NCI-H2107 (cell line): ENCODE data around the gene EXOC4.

Source experiments
- DNase-seq: peaks from one replicate; lab custom pipeline; 2025; lab: John Stamatoyannopoulos, UW

Gene EXOC4

DNA sequence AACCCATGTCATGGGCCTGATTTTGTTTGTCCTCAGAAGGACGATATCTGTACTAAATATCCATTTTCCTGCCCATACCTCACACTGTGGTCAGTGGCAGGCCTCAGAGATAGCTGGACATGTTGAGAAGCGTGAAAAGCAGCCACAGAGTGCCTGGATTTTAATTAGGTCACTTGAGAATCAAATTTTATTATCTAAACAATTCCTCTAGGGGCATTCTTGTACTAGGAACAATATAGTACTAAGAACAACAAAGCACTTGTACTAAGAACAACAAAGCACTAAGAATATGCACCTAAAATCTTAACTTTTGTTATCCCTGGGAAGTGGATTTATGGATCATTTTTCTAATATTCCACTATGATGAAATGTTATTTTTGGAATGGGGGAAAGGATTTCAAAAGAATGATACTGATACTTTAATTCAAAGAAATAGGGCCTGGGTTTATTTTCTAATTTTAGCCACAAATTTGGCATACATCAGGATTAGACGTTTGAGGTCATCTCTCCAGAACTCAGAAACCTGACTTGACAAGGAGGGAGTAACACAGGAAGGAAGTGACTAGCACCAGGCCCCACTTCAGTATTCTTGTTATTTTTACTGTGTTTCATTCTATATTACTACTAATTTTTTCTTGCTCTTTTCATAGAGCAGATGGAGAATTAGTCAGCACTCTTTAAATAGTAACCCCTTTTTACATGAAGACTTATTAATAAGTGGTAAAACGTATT is 112.2 kb downstream of the EXOC4 start:
- DNase-seq: no peak

DNA sequence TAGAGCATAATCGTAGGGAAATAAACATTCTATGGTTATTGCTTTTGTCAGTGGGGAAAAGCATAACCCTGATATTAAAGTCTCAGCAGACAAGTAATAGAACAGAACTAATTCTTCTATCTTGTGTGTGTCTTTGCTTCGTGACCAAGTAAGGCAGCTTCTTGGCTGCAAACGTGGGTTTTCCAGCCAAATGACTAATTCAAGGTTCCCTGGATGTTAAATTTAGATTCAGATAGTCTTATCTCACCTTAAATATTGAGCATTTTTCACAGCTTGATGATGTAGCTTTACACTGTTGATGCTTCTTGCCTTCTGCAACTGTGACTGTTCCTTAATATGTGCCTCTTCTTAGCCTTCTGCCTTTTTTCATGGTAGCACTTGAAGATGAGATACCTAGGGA is 113.0 kb downstream of the EXOC4 start:
- no peak for DNase-seq

DNA sequence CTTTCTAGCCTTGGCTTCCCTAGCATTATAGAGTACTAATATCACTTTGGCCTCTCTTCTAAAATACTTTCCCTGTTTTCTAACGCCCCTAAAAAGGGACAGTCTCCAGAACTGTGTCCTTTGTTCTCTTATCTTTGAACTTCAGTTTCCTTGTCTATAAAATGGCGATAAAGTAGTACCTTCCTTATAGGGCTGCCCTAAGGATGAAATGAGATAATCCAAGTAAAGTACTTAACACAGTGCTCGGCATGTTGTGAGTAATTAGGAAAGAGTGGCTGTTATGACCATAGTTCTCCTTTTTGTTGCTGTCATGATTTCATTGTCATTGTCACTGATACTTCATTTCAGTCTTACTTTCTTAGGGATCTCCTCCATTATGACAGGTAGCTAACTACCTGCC is 114.7 kb downstream of the EXOC4 start:
- no peak for DNase-seq

DNA sequence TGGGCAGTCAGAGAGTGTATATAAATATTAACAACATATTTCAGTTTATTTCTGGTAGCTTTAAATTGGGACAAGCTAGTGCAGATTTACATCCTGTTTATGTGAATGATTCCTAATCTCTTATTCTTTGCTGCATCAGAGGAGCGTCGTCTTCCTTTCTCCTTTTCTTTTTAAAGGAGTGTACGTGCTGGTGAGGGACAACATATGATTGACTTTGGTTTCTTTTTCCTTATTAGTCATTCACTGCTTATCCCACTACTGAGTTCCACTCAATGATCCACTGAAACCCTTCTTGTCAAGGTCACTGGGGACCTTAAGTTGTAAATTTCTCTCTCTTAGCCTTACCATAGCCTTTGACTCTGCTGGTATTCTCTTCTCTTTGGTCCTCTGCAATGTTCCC is 116.3 kb downstream of the EXOC4 start:
- DNase-seq: no peak

DNA sequence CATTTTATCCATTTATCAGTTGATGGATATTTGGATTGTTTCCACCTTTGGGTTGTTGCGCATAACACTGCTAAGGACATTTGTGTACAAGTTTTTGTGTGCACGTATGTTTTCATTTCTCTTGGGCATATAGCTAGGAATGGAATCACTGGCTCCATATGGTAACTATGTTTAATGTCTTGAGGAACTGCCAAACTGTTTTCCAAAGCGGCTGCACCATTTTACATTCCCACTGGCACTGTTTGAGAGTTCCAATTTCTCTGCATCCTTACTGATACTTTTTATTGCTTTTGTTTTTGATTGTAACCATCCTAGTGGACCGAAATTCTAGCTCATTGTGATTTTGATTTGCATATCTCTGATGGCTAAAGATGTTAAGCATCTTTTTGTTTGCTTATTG is 118.7 kb downstream of the EXOC4 start:
- no peak for DNase-seq

DNA sequence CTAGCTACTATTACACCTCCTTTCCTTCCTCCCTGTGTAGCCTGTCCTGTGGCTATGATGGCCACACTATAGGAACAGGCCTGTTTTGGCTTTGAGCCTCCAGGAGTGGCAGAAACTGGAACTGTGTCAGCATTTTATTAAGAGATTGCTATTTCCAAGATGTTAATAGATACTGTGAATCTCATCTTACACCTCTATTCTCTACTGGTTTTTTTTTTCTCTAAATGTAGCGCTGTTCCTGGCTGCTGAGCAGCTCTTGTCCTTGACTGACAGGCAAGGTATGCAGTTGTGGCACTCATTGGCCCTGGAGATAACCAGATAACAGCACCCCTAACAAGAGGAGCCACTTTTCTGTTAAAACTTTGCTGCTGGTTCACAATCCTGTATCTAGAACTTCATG is 119.5 kb downstream of the EXOC4 start:
- DNase-seq: no peak

DNA sequence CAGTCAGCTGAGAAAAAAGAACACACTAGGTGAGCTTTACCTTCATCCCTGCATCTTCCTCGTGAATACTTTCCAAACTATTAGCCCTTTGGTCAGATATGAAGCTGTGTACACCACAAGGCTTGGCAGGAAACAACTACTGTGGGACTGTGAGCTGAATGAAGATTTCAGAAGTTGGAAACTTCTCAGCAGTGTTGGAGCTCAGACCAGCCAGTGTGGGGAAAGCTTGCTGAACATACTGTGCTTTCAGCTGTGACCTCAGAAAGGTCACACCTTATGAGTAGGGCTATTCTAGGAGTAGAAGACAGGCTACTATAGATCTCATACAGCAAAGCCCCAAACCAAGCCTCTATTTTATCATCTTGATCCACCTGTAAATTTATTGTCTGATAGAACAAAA is 123.6 kb downstream of the EXOC4 start:
- DNase-seq: no peak

DNA sequence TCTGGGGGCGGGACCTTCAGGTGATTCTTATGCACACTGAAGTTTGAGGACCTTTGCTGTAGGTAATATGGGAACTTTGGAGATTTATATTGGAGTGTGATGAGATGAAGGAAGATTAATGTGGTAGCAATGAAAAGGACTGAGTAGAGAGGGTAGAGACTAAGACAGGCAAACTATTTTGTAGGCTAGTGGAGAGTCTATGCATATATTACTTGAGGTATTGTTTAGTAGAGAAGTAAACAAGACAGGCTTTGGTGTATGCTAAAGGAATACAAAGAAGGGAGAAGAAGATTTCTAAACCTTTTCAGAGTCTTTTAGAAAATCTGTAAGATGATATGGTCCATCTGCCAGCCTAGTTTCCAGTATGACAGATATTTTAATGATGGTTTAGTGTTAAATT is 129.1 kb downstream of the EXOC4 start:
- no peak for DNase-seq

DNA sequence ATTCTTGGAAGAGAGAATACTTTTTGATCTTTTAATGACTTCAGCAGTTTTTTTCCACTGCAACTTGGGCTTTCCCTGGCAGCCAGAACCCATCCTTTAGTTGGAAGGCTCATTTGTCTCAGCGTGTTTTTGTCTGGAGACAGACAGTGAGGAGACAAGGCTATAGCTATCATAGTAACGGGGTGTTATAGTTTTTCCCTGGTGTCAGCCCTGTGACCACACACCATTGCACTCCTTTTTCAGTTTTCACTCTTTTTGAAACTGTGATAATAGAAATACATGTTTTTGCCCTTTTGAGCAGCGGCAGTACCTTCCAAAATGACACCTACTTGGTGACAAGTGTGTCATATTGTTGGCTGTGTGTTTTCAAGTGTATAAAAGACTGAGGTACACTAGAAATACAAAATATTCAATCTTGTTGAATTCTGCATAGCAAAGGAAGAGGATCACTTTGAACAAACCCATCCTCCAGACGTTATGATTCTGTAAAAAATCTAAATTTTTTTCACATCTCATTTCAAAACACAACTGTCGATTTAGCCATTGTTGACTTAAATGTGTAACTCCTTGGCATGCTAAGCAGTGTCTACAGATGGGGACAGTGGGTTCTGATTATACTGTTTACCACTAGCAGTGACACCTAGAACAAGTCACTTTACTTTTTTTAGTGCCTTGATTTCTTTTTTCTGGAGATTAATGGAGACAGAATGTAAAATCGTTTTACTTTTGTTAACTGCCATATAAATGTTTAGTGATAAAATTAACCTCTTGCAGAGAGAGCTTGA is 130.1 kb downstream of the EXOC4 start:
- no peak for DNase-seq

DNA sequence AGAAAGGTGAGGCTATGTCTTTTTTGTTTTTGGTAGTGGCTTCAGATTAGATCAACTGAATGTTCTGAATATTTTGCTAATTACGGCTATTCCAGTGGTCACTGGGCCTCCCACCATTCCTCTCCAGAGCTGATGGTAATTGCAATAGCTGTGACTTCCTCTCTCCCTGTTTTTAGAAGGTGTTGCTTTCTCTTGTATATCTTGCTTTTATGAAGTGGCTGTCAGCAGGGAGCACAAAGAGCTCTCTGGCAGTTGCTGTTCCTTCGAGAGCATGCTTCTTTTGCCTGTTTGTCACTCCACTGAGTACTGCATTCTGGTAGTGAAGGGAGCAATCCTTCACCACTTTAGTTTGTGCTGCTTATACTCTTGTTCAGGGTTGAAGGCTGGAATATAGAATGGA is 133.3 kb downstream of the EXOC4 start:
- no peak for DNase-seq

DNA sequence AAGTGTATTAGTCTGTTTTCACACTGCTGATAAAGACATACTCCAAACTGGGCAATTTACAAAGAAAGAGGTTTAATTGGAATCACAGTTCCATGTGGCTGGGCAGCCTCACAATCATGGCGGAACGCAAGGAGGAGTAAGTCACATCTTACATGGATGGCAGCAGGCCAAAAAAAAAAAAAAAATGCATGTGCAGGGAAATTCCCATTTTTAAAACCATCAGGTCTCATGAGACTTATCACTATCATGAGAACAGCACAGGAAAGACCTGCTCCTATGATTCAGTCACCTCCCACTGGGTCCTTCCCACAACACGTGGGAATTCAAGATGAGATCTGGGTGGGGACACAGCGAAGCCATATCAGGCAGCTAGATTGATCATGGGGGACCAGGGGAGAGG is 136.8 kb downstream of the EXOC4 start:
- DNase-seq: no peak

DNA sequence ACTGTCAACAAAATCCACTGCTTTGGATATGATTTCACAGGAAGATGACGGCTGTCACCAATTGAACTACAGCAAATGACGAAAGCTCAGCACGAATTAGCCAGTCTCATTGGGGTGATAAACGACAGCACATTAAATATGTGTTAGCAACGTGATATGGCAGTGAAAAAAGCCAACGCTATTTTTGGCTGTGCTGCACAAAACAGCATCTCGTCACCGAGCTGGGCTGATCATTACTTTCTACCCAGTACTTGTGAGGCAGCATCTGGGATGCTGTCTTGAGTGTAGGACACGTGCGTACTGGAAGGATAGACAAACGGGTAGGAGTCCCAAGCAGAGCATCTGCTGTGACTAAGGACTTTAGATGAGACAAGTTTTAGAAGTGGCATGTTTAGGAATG is 138.3 kb downstream of the EXOC4 start:
- no peak for DNase-seq

DNA sequence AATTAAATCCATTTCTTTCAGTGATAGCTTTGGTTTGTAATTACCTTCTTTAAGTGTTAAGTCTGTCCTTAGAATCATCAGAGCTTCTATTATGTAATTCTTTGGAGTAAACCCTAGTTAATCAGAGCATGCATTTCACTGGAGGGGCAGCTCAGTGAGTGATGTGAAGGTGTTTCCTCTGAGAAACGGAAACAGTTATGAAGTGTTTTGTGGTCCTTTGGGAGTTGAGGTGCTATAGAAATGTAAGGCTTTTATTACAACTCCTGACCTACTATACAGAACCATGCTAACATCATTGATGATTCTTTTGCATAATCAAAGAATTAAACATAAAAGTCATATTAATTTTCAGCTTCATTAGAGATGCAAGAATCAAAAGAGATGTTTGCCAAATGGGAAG is 141.5 kb downstream of the EXOC4 start:
- DNase-seq: no peak

DNA sequence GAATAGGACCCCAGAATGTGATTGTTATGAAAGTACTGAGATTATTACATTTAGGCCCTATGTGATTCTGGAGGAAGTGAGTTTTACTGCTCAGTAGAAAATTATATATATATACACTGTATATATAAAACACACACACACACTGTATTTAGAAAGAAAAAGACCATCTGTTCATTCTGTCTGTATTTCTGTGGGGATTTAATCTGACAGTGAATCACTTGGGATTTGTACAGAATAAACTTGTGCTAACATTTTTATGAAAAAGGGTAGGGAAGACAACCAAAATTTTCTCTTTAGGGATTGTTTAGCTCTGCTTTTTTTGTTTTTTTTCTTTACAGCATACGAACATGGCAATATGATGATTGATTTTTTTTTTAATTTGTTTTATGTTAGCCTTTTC is 142.7 kb downstream of the EXOC4 start:
- no peak for DNase-seq

DNA sequence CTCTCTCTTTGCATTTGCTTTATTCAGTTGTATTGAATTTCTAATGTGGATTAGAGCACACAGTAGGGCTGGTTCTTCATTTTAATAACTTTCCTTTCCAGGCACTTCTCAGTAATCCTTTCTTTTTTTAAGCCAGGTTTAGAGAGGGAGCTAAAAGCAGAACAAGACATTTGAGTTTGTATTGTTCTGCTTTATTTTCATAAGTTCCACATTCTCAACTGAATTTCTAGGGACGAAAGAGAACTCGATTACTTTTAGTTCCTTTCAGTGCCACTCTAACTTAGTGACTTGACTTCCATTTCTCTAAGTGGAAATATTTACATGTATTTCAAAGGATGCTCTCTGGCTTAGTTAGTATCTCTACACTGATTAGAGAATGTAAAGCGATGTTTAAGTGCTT is 145.6 kb downstream of the EXOC4 start:
- DNase-seq: no peak

DNA sequence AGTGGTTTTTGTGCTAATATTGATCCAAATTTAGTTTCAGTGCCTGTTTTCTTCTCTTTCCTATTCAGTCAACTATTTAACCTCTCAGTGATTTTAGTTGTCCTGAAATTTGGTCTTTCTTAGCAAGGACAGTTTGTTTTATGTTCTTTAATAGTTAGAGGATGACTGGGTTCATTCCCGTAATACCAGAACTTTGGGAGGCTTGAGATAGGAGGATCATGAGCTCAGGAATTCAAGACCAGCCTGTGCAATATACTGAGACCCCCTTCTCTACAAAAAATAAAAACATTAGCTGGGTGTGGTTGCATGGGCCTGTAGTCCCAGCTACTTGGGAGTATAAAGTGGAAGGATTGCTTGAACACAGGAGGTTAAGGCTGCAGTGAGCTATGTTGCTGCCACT is 148.3 kb downstream of the EXOC4 start:
- no peak for DNase-seq

DNA sequence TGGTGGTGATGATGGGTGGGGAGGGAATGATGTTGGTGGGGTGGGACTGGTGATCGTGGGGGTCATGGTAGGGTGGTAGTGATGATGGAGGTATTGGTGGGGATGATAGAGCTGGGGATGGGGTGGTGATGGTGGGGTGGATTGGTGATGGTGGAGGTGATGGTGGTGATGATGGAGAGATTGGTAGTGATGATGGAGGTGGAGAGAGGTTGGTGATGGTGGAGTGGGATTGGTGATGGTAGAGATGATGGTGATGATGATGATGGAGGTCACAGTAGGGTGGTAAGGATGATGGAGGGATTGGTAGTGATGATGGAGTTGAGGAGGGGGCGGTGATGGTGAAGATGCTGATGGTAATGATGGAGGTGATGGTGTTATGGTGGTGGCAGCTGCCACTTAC is 155.3 kb downstream of the EXOC4 start:
- no peak for DNase-seq

DNA sequence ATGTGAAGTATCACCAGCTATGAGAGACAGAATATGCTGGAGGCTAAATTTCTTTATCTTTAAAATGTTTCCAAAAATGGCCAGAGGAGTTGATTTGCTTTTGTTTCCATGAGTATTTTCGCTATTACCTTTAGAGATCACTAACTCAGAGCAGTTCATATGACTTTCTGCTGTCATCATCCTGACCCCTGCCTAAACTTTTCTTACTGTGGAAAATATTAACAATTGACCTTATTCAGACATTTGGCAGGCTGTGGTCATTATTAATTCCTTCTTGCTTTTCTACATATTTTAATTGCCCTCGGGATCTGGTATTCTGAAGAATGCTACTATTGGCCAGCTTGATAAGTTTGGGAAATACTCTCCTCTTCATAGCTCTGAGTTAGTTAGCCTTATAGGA is 156.5 kb downstream of the EXOC4 start:
- no peak for DNase-seq

DNA sequence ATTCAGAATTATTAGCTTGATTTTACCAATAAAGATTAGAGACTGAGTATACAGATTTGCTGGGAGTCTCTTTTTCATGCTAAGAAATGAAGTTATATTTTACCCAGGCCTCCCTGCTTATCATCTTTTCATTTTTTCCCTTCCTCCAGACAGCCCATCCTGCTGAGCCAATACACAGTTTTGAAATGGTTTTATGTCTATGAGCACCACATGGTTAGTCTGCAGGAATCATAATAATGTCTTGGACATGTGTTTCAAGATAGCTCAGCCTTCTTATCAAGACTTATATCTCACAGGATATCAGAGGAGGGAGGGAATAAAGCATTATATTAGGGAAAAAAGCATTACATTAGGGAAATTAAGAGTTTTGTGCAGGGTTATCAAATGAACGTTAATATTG is 157.1 kb downstream of the EXOC4 start:
- no peak for DNase-seq

DNA sequence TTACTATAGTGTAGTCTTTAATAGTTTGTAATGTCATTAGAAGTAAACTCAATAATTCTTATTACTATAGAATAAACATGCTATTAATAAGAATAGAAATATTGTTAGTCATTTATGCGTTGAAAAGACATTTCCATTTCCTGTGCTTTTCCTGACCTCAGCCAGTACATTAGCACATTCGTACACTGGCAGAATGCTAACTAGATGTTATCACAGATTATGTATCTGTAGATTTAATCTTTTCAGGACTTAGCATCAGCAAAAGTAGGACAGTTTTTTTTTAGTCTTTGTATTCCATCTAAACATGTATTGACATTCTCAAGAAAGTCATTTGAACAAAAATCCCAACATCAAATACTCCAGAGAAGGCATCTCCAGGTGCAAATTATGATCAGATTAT is 158.5 kb downstream of the EXOC4 start:
- DNase-seq: no peak

DNA sequence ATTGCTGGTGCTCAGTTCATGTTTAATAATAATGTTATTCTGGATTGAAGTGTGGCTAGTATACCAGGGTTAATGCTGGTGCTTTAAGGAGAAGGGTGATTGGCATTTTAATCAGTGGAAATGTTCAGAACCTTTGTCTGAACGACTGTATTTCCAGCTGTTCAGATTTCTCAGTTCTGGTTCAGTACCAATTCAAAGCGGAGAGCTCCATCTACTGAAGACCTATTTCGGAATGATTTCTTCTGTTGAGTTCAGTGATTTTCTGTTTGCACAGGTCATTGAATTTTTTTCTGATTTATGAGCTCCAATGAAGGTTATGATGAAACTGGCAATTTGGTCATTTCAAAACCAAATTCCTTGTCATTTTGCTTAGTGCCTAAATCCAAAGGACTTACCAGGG is 160.1 kb downstream of the EXOC4 start:
- no peak for DNase-seq

DNA sequence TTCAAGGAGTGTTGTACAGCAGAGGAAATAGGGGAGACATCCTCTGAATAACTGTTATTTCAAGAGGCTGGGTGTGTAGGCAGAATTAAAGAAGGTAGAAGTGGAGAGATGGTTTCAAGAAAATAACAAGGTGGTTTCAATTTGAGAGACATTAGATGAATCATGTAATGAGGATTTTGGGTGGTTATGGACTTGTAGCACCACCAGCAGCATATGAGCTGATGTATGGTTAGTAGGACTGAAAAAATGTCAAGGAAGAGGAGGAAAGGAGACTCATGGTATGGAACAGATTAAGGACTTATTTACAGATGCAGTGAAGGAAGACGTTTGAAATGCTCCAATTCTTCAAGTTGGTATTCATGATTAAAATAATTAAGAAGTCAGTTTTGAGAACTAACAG is 166.2 kb downstream of the EXOC4 start:
- DNase-seq: no peak

DNA sequence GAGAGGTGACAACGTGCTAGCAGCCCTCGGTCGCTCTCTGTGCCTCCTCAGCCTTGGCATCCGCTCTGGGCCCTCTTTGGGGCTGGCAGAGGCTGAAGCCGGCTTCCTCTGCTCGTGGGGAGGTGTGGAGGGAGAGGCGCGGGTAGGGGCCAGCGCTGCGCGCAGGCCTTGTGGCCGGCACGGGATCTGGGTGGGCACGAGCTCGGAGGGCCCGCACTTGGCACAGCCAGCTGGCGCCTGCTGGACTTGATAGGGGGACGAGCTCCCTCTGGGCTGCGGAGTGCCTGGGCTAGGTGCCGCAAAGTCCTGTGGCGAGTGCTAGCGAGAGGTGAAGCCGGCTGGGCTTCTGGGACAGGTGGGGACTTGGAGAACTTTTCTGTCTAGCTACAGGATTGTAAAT is 170.7 kb downstream of the EXOC4 start:
- no peak for DNase-seq

DNA sequence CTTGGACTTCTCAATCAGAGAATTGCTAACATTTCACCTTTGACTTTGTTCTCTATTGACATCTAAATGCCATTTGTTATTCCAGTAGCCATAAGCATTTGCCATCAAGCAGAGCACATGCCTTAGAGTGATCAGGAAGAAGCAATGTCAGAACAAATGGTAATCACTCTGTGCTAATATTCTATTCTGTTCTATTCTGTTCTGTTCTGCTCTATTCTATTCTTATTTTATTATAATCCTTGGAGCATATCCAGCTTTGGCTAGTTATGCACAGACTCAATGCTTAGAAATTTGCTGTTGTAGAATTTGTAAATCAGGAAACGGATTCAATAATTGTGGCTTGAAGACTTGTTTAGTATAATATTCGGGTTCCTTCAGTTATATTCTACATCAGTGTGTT is 175.4 kb downstream of the EXOC4 start:
- no peak for DNase-seq
